HG03460 (cell line): ENCODE data around the gene EIF4EBP2.

Experiments used
- ATAC-seq: cut with Tn5 transposase; IDR thresholded peaks from one replicate; pipeline ENCODE4 v1.9.1; 2021; ENCODE audit not compliant: unreplicated experiment

The EIF4EBP2 gene

GRCh38 chr10:70432101-70432500 lies 28.2 kb downstream of the EIF4EBP2 start:
- no peak for ATAC-seq

DNA sequence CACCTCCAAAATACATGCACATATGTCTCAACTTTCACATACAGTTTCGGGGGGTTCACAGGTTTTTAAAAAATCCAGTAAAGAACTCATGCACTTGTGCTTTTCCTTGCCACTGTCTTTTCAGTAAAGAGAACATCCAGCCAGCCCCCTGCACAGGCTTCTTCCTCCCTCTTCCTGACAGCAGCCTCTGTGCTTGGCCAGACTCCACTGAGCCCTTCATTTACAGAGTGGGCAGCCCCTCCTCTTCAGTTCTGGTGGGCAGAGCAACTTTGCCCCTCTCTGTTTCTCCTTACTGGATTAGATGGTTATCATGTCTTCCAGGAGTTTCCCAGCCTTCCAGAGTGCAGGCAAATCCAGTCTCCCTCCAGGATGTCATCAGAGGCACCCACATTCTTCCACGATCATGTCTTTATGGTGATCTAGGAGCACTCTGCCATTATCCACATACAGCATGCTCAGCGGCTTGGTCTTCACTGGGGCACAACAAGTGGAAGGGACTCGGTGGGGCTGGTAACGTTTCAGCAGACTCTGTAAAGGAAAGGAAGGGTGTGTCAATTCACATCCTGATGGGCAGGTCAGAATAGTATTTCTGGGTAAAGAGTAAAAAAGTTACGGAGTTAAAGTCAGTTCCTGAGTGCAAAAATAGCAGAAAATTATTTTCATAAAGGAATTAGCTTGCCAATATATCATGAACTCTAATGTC lies 28.8 kb downstream of the EIF4EBP2 start:
- no peak for ATAC-seq

DNA sequence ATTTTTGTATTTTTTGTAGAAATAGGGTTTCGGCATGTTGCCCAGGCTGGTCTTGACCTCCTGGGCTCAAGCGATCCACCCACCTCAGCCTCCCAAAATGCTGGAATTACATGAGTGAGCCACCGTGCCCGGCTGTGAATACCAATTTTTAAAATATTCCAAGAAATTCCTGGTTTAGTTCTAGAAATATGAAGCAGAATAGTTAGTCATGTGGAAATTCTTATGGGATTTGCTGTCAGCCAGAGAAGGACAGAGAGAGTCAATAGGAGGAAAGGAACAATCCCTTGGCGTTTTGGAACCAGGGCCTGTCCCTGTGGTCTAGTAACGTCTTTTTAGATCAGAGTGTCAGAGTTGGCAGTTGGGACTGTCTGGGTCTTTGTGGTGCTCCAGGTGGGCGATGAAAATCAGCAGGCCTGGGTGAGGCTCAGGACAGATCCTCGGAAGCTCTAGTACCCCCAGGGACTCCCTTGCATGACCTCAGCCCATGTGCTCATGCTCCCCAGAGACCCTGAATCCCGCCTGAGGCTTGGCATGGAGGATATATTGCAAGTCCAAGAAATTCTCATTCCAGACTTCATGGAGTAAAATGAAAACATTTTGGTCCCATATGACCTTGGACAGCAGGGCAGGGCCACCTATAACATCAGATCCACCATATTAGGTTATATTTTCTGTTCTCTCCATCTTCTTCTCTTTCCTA lies 29.8 kb downstream of the EIF4EBP2 start:
- ATAC-seq: no peak

DNA sequence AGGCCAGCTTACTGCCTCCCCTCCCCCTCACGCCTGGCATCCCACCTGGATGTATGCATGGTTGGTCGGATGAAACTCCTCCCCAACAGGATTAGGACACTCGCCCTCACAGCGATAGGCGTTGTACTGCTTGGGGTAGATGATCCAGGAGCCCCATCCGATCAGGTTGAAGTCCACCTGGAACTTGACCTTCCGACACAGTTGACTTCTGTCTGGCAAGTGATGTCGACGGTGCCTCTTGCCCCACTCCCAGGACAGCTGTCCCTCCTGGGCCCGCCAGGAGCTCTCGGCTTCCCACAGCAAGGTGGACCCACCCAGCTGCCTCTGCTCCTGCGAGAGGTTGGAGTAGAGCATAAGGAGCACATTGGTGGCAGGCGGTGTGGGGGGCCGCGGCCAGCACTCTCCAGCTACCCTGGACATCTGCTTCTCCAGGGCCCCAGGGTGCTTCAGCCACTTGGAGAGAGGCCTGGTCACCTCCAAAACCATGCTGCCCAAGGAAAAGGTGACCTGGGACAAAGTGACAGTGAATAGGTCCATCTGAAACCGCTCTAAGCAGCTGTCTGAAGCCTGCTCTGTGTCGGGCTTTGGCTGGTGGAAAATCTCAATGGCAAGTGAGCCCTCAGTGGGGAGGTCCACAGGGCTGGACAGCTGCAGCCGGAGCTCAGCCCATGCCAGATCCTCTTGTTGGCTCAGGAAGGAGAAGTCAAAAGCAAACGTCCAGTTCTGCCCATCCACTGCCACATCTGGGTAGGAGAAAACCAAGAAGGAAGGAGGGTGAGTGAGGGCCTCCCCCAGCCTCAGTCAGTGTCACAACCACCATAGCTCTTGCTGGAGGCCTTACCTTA lies 31.5 kb downstream of the EIF4EBP2 start:
- ATAC-seq: no peak

DNA sequence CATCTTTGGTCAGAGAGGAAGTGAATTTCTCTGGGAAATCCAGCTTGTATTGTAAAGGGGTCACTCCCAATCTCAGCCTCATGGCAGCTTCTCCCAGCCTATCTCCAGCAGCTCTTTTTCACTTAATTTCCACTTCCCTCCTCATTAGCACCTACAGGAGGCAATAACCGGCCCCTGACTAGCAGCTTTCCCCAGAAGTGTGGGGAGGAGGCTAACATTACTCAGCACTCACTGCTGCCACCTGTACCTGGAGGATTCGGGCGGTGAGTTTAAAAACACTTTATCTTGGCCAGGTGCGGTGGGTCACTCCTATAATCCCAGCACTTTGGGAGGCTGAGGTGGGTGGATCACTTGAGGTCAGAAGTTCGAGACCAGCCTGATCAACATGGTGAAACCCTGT lies 33.8 kb downstream of the EIF4EBP2 start:
- no peak for ATAC-seq

- no peak for ATAC-seq
Measured at GRCh38 chr10:70440296-70441160, 36.6 kb downstream of the EIF4EBP2 start.

DNA sequence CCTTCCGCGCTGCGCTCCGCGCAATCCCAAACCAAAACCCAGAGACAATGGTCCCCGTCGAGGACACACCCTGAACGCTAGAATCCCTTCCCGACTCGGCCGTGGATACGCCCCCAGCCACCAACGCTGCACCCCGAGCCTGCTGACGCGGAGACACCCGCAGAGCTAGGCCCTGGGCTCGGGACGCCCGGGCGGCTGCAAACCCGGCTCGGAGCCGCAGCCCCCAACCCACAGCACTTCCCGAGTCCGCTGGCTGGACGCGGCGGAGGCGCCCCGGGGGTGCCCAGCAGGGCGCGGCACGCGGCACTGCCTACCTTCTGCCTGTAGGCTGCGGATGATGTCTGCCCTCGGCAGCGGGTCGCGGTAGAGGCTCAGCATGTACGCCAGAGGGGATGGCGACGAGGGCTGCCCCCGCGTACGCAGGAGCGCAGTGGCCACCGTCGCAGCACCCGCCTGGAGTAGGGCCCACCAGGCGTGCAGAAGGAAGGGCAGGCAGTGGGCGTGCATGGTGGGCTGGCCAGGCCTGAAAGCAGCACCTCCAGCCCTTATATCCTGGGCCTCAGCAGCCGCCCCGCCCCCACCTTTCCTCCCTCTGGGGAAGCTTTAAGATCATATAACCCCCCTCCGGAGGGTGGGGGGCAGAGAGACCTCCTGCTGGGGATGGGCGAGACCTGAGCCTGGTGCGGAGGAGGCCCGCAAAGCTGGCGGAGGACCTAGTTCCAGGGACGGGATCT lies 37.4 kb downstream of the EIF4EBP2 start, which contains the start of gene NODAL:
Gene NODAL (minus strand): TSS at position 521 of the 734 bp plus-strand sequence. CDS start 14 bp downstream, at position 507.
- ATAC-seq: no peak

DNA sequence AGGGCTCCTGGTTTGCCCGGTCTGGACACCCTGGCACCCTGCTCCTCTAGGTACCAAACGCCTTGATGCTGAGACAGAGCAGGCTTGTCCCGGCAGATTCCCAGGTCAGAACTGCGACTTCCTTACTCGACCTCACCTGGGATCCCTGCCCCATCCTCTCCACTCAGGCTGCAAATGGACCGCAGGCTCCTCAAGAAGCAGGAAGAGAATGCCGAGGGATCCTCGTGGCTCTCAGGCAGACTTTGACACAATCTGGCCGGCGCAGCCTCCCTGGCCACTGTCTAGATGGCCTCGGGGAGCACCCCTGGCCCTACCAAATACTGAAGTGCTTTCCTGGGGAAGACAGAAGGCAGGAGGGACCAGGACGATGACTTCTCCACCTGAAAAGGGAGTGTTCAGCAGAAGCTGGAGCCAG lies 38.0 kb downstream of the EIF4EBP2 start:
- ATAC-seq: no peak

DNA sequence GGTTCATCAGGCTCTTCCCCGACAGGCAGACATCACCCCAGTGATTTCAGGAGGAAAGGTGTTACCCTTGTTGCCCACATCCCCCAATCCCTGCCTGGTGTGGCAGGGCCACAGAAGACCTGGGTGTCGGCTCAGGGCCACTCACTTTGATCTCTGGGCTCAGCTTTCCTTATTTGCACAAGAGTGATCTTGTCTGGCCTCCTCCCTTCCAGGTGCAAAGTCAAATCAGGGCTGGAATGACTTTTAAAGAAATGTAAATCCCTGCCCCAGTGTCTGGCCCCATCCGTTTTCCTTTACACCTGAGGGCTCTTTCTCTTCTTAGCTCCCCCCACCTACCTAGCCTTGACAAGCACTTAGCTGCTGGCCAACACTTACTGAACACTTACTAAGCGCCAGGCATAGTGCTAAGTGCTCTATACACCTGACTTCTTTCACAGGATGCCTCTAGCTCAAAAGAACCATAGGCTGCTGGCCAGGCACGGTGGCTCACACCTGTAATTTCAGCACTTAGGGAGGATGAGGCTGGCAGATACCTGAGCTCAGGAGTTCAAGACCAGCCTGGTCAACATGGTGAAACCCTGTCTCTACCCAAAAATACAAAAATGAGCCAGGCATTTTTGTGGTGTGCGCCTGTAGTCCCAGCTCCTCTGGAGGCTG lies 38.5 kb downstream of the EIF4EBP2 start:
- no peak for ATAC-seq

DNA sequence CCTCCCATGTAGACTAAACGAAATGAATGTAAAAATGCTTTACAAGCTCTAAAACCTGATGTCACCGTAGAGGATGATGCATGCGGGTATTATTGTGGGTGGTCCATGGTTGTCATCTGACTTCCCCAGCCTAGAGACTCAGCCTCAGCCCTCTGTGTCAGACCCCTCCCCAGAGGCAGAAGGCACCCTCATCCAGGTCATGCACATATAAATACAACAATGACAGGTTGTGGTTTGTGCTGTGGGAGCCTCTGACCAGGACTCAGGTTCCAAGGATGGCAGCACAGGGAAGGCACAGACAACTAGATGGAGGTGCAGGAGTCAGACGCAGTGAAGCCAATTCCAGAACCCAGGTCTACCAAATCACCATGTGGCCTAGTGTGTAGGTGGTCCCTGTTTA lies 40.8 kb downstream of the EIF4EBP2 start:
- ATAC-seq: no peak

- ATAC-seq: no peak
Measured at GRCh38 chr10:70445718-70446657, 42.0 kb downstream of the EIF4EBP2 start.

DNA sequence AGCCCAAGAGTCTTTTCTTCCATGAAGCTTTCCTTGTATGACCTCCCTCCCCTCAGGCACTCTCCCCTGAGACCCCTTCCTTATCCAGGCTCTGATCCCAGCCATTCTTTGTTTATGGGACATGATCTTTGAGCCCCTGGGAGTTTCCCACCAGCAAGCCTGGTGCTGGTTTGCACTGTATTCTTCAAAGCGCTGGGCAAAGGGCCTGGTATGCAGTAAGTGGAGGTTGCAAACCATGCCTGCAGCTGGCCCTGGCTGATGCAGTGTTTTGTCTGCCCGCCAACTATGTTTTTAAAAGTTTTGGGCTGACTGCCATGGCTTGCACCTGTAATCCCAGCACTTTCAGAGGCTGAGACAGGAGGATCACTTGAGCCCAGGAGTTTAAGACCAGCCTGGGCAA lies 44.3 kb downstream of the EIF4EBP2 start:
- ATAC-seq: no peak

DNA sequence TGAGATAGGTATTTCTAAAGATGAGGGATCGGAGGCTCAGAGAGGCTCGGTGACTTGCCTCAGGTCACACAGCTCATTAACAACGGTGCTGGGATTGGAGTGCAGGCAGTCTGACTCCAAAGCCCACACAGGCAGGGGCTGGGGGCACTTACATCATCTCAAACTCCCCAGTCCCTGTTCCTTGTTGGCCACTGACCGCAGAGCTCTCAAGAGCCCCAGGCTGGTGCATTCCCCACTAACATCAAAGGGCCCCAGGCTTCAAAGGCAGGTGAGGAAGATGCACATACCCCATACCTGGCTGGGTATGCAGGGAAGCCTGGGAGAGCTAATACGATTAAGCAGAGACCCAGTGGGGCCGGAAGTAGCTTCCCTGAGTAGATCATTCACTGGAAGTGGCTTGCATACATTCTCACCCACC lies 51.3 kb downstream of the EIF4EBP2 start:
- no peak for ATAC-seq

- no peak for ATAC-seq
Measured at GRCh38 chr10:70456164-70456563, 52.2 kb downstream of the EIF4EBP2 start.

- ATAC-seq: no peak
Measured at GRCh38 chr10:70457759-70458305, 53.9 kb downstream of the EIF4EBP2 start.

GRCh38 chr10:70458329-70459060 lies 54.5 kb downstream of the EIF4EBP2 start:
- ATAC-seq: no peak

GRCh38 chr10:70459061-70459773 lies 55.3 kb downstream of the EIF4EBP2 start:
- ATAC-seq: no peak
